MCF 10A (cell line): ENCODE results near the gene B4GALNT3. TPM values are rescaled to one million over a fixed set of nuclear protein-coding genes. Genes with fewer than 3 reads are reported as not detected.
"Not testable (repeated sequence)": the region's sequence is repeated elsewhere in the genome, so short reads cannot be mapped to it uniquely, and the experiment has no call there.

Source experiments
- Bru-seq: library from RNA; stranded (reverse); fragments of 400-500 nt; gene quantifications from one replicate; lab custom pipeline; 2021; lab: Mats Ljungman, UMichigan
- BruChase-seq, 2 experiments: library from RNA; stranded (reverse); fragments of 400-500 nt; gene quantifications; one replicate each; lab custom pipeline; 2021; lab: Mats Ljungman, UMichigan
- BruUV-seq: library from RNA; stranded (reverse); fragments of 400-500 nt; replicated peaks from 2 replicates; lab custom pipeline; 2021; lab: Mats Ljungman, UMichigan
- CTCF ChIA-PET: fragments of 300-600 bp; sonication (Branson Sonifier 250); formaldehyde crosslinking; extraction: SDS; loops from one replicate; lab custom pipeline; 2021; ENCODE audit warnings: antibody characterized with exemption, inconsistent platforms; lab: Yijun Ruan, JAX
- POLR2A ChIA-PET: fragments of 300-600, 350-650 bp; sonication (Branson Sonifier 250); formaldehyde crosslinking; extraction: SDS; loops from one replicate; lab custom pipeline; 2020; ENCODE audit warnings: antibody characterized with exemption, inconsistent platforms; lab: Yijun Ruan, JAX
- DNase-seq: peaks from one replicate; pipeline ENCODE4 v3.0.0-alpha.2; 2018; ENCODE audit not compliant: unreplicated experiment
- H3K27ac Mint-ChIP-seq: one replicate; pipeline ENCODE4 v1.8.0; 2022; ENCODE audit warnings: mild to moderate bottlenecking, low read depth, mixed read lengths; ENCODE audit not compliant: unreplicated experiment
- H3K27me3 Mint-ChIP-seq: one replicate; pipeline ENCODE4 v1.8.0; 2022; ENCODE audit warnings: mixed read lengths; ENCODE audit not compliant: insufficient read depth, unreplicated experiment
- H3K36me3 Mint-ChIP-seq: one replicate; pipeline ENCODE4 v1.8.0; 2022; ENCODE audit warnings: mild to moderate bottlenecking, moderate library complexity, mixed read lengths; ENCODE audit not compliant: insufficient read depth, unreplicated experiment
- H3K4me1 Mint-ChIP-seq: one replicate; pipeline ENCODE4 v1.8.0; 2022; ENCODE audit warnings: mixed read lengths; ENCODE audit not compliant: insufficient read depth, unreplicated experiment
- H3K4me3 Mint-ChIP-seq: one replicate; pipeline ENCODE4 v1.8.0; 2022; ENCODE audit warnings: mild to moderate bottlenecking, moderate library complexity, mixed read lengths; ENCODE audit not compliant: unreplicated experiment
- H3K9me3 Mint-ChIP-seq: one replicate; pipeline ENCODE4 v1.8.0; 2022; ENCODE audit warnings: mixed read lengths; ENCODE audit not compliant: unreplicated experiment
- intact Hi-C: fragments of 100-400 bp; cut with micrococcal nuclease; formaldehyde crosslinking; loops from 2 replicates; pipeline ENCODE4 v1.14.1; 2022
- long read RNA-seq: library from polyadenylated mRNA; stranded (forward); transcript quantifications from one replicate; pipeline ENCODE4 v2.0.0, GENCODE V29; 2022
- total RNA-seq: library from RNA; stranded (reverse); gene quantifications from 2 replicates; pipeline ENCODE4 v1.2.3, GENCODE V29; 2022
- TF ChIP-seq, protein P1 (sequence below): fragments of 200-600 bp; IDR thresholded peaks from one replicate; pipeline ENCODE4 v1.8.0; 2022; ENCODE audit warnings: antibody characterized with exemption, mild to moderate bottlenecking; ENCODE audit not compliant: unreplicated experiment

The B4GALNT3 gene
- total RNA-seq, result 0.68 and 0.76 TPM in 2 replicates
- percentile 19 among the genes with signal in this experiment for Bru-seq, nascent RNA
- percentile 13 among the genes with signal in this experiment for BruChase-seq, experiment 1, labeled RNA remaining after a 6-hour chase
- percentile 14 among the genes with signal in this experiment for BruChase-seq, experiment 2, labeled RNA remaining after a 2-hour chase
- long read RNA-seq, partial matches to known transcripts, result 0 of 2 reads
- long read RNA-seq, other reads (novel, unspliced or antisense), result 2 of 2 reads

DNA sequence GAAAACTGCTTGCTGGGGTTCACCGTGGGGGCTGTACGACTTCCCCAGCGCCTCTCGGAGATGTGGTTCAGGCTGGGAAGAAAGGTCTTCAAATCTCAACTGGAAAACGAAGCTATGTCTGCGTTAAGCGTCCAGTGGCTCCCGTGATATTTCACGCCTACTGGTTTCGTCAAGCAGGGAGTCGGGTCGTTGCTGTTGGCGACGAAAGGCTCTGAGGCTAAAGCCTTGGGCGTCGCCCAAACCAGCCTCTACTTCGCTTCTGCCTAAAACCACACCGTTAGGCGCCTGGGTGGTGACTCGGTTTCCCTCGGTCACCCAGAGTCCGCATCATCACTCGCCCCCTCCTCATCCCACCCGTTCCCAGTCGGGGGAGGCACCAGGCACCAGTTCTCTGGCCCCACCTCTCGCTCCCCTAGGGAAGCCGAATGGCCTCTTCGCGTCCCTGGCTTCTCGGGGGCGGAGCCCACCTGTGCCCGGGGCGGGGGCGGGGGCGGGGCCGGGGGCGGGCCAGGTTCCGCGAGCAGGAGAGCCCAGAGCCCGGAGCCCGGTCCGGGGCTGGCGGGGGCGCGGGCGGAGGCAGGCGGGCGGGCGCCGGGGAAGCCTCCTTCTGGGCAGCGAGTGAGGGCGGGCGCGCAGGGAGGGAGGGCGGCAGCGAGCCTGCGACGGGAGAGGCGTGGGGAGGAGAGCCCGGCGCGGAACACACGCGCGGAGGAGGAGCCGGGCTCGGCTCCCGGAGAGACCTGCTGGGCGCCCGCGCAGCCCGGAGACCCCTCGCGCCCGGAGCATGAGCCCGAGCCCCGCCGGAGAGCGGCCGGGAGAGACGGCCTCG, at the start of gene B4GALNT3:
B4GALNT3 (plus strand) TSS at position 510 of the 829 bp plus-strand sequence. CDS start 438 bp downstream, outside the sequence.
- Mint-ChIP-seq H3K36me3 (no peaks in the 10 kb centered on the region), H3K4me1 (peaks cover 23% of the 10 kb centered on the region), H3K9me3 (no peaks in the 10 kb centered on the region), H3K27me3 (peaks cover 44% of the 10 kb centered on the region), H3K4me3 (peak within 1 kb of the TSS; percentile 71), H3K27ac (no peak within 1 kb of the TSS)
- ChIA-PET CTCF (interaction anchor here (2.4 kb wide), 1 partner anchor 88 kb away, joined by 6 read pairs; no protein-coding TSS in a partner anchor), POLR2A (interaction anchor here (0.6 kb wide), 1 partner anchor 135 kb away, joined by 3 read pairs; no protein-coding TSS in a partner anchor)
- DNase-seq, result peak; percentile 39
- TF ChIP-seq, protein P1, sequence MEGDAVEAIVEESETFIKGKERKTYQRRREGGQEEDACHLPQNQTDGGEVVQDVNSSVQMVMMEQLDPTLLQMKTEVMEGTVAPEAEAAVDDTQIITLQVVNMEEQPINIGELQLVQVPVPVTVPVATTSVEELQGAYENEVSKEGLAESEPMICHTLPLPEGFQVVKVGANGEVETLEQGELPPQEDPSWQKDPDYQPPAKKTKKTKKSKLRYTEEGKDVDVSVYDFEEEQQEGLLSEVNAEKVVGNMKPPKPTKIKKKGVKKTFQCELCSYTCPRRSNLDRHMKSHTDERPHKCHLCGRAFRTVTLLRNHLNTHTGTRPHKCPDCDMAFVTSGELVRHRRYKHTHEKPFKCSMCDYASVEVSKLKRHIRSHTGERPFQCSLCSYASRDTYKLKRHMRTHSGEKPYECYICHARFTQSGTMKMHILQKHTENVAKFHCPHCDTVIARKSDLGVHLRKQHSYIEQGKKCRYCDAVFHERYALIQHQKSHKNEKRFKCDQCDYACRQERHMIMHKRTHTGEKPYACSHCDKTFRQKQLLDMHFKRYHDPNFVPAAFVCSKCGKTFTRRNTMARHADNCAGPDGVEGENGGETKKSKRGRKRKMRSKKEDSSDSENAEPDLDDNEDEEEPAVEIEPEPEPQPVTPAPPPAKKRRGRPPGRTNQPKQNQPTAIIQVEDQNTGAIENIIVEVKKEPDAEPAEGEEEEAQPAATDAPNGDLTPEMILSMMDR, result no peak
- BruUV-seq, result no TSS peak
- intact Hi-C loops, result loop anchor here (5.0 to 10.0 kb wide), 2 partner anchors 45 to 88 kb away; no protein-coding TSS in a partner anchor

DNA sequence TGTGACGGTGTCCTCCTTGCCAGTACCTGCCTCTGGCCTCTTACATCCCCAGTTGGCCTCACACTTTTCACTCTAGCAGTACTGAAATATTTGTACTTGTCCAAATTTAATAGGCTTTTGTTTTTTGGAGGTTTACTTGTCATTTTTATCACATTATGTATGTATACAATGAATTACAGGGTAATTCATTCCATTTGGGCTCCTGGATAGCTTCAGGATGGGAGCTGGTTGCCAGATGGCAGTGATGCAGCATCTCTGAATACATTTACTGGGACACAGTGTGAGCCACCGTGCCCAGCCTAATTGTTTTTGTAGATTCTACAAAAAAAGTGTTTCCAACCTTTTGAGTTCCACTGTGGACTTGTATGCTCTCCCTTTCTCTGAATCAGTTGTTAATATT, 44.9 kb upstream of the B4GALNT3 start:
- DNase-seq, result no peak
- ChIA-PET POLR2A (interaction anchor here (1.2 kb wide), 1 partner anchor 25 kb away, joined by 3 read pairs; no protein-coding TSS in a partner anchor), CTCF (no interaction called here)
- no TSS peak for BruUV-seq
- H3K27me3 Mint-ChIP-seq, result no peaks in the 10 kb centered on the region
- no peaks in the 10 kb centered on the region for H3K4me1 Mint-ChIP-seq
- no peak overlapping the region for H3K4me3 Mint-ChIP-seq
- TF ChIP-seq, protein P1, result no peak
- H3K27ac Mint-ChIP-seq, result peak overlapping the region; percentile 1
- peaks cover 42% of the 10 kb centered on the region for H3K36me3 Mint-ChIP-seq
- intact Hi-C loops, result no loop called here
- H3K9me3 Mint-ChIP-seq, result no peaks in the 10 kb centered on the region

DNA sequence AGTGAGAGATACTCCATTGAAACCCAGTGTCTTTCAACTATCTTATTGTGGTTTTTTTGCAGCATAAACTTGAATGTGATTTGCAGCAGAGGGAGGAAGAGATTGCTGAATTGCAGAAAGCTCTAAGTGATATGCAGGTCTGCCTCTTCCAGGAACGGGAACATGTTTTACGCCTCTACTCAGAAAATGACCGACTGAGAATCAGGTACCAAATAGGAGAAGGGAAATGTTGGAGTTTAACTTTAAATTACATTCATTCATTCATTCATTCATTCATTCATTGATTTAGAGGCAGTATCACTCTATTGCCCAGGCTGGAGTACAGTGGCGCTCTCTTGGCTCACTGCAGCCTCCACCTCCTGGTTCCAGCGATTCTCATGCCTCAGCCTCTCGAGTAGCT, 41.3 kb upstream of the B4GALNT3 start:
- CTCF ChIA-PET, result interaction anchor here (0.6 to 1.7 kb wide), 4 partner anchors 12 to 29 kb away, joined by 3 to 8 read pairs (median 3); no protein-coding TSS in a partner anchor
- DNase-seq, result no peak
- H3K36me3 Mint-ChIP-seq, result peaks cover 27% of the 10 kb centered on the region
- POLR2A ChIA-PET, result no interaction called here
- H3K9me3 Mint-ChIP-seq, result no peaks in the 10 kb centered on the region
- no TSS peak for BruUV-seq
- TF ChIP-seq, protein P1, result no peak
- no peak overlapping the region for H3K4me3 Mint-ChIP-seq
- intact Hi-C loops, result no loop called here
- H3K27ac Mint-ChIP-seq, result no peak overlapping the region
- H3K4me1 Mint-ChIP-seq, result no peaks in the 10 kb centered on the region
- H3K27me3 Mint-ChIP-seq, result no peaks in the 10 kb centered on the region

DNA sequence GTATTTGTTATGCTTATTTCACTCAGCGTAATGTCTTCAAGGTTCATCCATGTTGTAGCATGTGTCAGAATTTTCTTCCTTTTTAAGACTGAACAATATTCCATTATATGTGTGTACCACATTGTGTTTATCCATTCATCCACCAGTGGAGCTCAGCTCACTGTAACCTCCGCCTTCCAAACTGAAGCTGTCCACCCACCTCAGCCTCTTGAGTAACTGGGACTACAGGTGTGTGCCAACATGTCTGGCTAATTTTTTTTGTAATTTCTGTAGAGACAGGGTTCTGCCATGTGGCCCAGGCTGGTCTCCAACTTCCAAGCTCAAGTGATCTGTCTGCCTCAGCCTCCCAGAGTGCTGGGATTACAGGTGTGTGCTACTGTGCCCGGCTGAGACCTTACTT, 37.2 kb upstream of the B4GALNT3 start:
- ChIA-PET CTCF (no interaction called here), POLR2A (no interaction called here)
- H3K4me1 Mint-ChIP-seq, result no peaks in the 10 kb centered on the region
- TF ChIP-seq, protein P1, result no peak
- no peak overlapping the region for H3K4me3 Mint-ChIP-seq
- intact Hi-C loops, result no loop called here
- no peak overlapping the region for H3K27ac Mint-ChIP-seq
- H3K36me3 Mint-ChIP-seq, result peaks cover 6% of the 10 kb centered on the region
- no TSS peak for BruUV-seq
- no peaks in the 10 kb centered on the region for H3K27me3 Mint-ChIP-seq
- H3K9me3 Mint-ChIP-seq, result no peaks in the 10 kb centered on the region
- no peak for DNase-seq

DNA sequence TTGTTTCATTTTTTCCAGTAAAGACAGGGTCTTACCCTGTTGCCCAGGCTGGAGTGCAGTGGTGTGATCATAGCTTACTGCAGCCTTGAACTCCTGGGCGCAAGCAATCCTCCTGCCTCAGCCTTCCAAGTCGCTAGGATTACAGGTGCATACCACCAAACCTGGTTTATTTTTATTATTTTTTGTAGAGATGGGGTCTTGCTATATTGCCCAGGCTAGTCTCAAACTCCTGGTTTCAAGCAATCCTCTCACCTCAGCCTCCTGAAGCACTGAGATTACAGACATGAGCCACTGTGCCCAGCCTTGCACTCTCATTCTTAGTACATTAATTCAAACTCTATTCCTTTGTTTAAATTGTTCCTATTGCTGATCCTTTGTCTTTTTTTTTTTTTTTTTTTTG, 24.0 kb upstream of the B4GALNT3 start:
- H3K27me3 Mint-ChIP-seq, POLR2A ChIA-PET, BruUV-seq, H3K4me1 Mint-ChIP-seq, intact Hi-C loops, H3K9me3 Mint-ChIP-seq, DNase-seq, H3K27ac Mint-ChIP-seq, H3K4me3 Mint-ChIP-seq: not testable (repeated sequence)
- CTCF ChIA-PET, result interaction anchor here (1.2 to 1.3 kb wide), 2 partner anchors 17 to 109 kb away, joined by 3 to 5 read pairs; no protein-coding TSS in a partner anchor
- peaks cover 18% of the 10 kb centered on the region for H3K36me3 Mint-ChIP-seq
